ENCODE results near the gene PIF1.

DNA sequence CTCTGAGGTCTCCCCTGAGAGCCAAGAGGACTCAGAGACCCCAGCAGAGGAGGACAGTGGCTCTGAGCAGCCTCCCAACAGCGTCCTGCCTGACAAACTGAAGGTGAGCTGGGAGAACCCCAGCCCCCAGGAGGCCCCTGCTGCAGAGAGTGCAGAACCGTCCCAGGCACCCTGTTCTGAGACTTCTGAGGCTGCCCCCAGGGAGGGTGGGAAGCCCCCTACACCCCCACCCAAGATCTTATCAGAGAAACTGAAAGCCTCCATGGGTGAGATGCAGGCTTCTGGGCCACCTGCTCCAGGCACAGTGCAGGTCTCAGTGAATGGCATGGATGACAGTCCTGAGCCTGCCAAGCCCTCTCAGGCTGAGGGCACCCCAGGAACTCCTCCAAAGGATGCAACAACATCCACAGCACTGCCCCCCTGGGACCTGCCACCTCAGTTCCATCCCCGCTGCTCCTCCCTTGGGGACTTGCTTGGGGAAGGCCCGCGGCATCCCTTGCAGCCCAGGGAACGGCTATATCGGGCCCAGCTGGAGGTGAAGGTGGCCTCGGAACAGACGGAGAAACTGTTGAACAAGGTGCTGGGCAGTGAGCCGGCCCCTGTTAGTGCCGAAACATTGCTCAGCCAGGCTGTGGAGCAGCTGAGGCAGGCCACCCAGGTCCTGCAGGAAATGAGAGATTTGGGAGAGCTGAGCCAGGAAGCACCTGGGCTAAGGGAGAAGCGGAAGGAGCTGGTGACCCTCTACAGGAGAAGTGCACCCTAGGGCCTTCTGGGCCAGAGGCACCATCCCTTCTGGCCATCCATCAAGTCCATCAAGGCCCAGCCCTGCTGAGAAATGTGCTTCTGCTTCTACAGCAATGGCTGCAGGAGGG lies 39.9 kb upstream of the PIF1 start:
- TF ChIP-seq, protein P1, sequence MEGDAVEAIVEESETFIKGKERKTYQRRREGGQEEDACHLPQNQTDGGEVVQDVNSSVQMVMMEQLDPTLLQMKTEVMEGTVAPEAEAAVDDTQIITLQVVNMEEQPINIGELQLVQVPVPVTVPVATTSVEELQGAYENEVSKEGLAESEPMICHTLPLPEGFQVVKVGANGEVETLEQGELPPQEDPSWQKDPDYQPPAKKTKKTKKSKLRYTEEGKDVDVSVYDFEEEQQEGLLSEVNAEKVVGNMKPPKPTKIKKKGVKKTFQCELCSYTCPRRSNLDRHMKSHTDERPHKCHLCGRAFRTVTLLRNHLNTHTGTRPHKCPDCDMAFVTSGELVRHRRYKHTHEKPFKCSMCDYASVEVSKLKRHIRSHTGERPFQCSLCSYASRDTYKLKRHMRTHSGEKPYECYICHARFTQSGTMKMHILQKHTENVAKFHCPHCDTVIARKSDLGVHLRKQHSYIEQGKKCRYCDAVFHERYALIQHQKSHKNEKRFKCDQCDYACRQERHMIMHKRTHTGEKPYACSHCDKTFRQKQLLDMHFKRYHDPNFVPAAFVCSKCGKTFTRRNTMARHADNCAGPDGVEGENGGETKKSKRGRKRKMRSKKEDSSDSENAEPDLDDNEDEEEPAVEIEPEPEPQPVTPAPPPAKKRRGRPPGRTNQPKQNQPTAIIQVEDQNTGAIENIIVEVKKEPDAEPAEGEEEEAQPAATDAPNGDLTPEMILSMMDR (IDR thresholded peaks at IDR 0.05) = no peak
- TF ChIP-seq POLR2A (IDR thresholded peaks at IDR 0.05) = no peak
- no peak for TF ChIP-seq POLR2AphosphoS5 (IDR thresholded peaks at IDR 0.05; ENCODE audit: insufficient read depth in 1 of 2, low read depth in 1 of 2)

Measured in vagina (tissue), 2 donors.